Anterior cingulate cortex (tissue), 58 donors: ENCODE results near the gene TSC2.
A peak's percentile ranks its signal among the peaks of the same experiment; 100 is the strongest.
"Not testable (repeated sequence)": the region's sequence is repeated elsewhere in the genome, so short reads cannot be mapped to it uniquely, and the experiment has no call there.

Source experiments
- DNase-seq, 58 donors: peaks; one replicate each; lab custom pipeline; 2025; lab: John Stamatoyannopoulos, UW

Gene TSC2

DNA sequence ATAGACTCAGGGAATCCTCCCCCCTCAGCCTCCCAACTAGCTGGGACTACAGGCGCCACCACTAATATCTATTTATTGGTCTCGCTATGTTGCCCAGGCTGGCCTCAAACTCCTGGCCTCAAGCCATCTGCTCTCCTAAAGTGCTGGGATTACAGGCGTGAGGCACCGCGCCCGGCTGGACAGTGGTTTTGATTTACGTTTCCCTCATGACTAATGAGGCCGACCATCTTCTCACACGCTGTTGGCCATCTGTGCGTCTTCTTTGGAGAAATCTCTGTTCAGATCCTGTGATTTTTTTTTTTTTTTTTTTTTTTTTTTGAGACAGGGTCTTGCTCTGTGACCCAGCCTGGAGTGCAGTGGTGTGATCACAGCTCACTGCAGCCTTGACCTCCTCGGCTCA is 81.5 kb downstream of the TSC2 start:
- not testable (repeated sequence) for DNase-seq

DNA sequence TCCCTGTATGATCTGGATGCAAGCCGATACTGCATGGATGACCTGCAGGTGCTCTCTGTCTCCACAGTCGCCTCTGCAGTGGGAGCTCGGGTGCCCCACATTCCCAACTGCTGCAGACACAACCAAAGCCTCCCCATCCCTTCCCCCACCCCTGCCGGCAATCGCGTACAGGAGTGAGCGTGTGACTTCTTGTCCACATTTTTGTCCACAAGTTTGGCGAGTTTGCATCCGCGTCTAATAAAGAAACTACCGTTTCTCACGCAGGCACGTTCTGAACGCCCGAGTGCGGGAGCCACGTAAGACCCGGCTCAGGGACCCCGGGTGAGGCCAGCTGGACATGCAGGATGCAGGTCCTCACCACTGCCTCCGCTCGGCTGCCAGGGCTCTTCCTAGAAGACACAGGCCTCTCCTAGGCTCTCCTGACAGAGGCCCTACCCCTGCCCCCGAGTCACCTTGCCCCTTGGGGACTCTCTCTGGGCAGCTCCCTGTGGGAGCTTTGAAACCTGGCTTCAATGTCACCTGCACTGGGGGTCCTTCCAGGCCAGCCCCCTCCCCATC is 82.2 kb downstream of the TSC2 start:
- not testable (repeated sequence) for DNase-seq

- DNase-seq: not testable (repeated sequence)
Observed at GRCh38 chr16:2133797-2134196, 86.0 kb downstream of the TSC2 start.

DNA sequence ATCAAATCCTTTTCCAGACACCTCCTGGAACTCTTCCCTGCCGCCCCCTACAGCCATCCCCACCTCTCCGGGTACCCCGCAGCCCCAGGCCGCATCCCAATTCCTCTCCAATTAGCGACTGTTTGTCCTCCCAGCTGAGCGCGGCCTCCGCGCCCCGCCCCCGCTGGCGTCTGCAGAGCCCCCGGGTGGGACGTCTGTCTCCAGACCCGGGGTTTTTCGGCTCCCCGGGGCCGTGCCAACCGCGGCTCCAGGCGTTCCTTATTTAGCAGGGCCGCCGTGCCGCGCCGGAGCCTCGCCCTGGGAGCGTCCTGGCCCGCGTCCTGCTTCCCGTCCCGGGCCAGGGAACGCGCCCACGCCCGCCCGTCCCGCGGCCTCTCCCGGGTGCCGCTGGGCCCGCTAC is 87.3 kb downstream of the TSC2 start:
- not testable (repeated sequence) for DNase-seq

- DNase-seq: peak in 57 of 58 donors; percentile 28 to 98 (median 84)
Observed at GRCh38 chr16:2135770-2136490, 88.1 kb downstream of the TSC2 start, which contains the start of gene PKD1. PKD1 (minus strand) TSS chr16:2135898; CDS start chr16:2135689, 209 bp downstream.
